ENCODE results near the gene RHBDD2.

RHBDD2 gene

DNA sequence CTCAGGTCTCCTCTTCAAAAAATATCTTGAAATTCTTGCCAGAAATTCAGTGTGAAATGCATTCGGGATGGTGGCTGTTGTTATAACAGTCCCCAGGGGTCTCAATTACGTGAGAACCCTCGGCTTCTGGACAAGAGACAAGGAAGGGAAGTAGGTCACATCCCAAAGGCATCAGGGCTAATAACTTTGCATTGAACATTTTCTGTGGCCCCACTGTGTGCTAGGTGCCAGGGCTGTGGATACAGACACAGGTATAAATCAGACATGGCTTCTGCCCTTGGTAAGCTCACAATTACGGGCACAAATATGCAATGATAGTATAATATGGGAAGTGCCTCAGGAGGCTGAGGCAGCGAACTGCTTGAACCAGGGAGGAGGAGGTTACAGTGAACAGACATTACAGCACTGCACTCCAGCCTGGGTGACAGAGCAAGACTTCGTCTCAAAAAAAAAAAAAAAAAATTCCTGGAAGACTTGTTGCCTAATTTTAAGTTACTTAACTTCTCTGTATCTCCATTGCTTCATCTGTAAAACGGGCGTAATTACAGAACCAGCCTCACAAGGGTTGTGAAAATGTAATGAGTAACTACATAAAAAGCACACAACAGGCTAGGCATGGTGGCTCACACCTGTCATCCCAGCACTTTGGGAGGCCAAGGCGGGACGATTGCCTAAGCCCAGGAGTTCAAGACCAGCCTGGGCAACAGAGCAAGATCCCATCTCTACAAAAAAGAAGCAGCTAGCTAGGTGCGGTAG lies 2.5 kb upstream of the RHBDD2 start:
- Histone ChIP-seq H3K4me1 (ENCODE audit: insufficient read depth, low read length) (peaks cover 23% of the 10 kb centered on the region), H3K9ac (ENCODE audit: low read depth, low read length) (no peak overlapping the region), H4K20me1 (ENCODE audit: insufficient read depth, low read length) (no peaks in the 10 kb centered on the region), H3K36me3 (ENCODE audit: insufficient read depth, low read length) (peaks cover 11% of the 10 kb centered on the region), H3K27ac (ENCODE audit: low read length) (no peak overlapping the region), H3K4me3 (ENCODE audit: low read depth in 1 of 2, low read length in 2 of 2) (no peak overlapping the region), H3K4me2 (ENCODE audit: insufficient read depth, low read length) (no peak overlapping the region), H2AFZ (ENCODE audit: low read depth, low read length) (0 out of 2 replicates have a peak overlapping the region, but pooled peaks have one; percentile 30), H3K79me2 (ENCODE audit: insufficient read depth, low read length) (peaks cover 24% of the 10 kb centered on the region), H3K9me3 (ENCODE audit: insufficient read depth, low read length, severe bottlenecking) (no peaks in the 10 kb centered on the region), H3K27me3 (ENCODE audit: insufficient read depth, low read length, poor library complexity) (no peaks in the 10 kb centered on the region)
- TF ChIP-seq EZH2 (IDR thresholded peaks at IDR 0.05; ENCODE audit: borderline replicate concordance, low read depth, low read length, severe bottlenecking), result no peak
- TF ChIP-seq, protein P1, sequence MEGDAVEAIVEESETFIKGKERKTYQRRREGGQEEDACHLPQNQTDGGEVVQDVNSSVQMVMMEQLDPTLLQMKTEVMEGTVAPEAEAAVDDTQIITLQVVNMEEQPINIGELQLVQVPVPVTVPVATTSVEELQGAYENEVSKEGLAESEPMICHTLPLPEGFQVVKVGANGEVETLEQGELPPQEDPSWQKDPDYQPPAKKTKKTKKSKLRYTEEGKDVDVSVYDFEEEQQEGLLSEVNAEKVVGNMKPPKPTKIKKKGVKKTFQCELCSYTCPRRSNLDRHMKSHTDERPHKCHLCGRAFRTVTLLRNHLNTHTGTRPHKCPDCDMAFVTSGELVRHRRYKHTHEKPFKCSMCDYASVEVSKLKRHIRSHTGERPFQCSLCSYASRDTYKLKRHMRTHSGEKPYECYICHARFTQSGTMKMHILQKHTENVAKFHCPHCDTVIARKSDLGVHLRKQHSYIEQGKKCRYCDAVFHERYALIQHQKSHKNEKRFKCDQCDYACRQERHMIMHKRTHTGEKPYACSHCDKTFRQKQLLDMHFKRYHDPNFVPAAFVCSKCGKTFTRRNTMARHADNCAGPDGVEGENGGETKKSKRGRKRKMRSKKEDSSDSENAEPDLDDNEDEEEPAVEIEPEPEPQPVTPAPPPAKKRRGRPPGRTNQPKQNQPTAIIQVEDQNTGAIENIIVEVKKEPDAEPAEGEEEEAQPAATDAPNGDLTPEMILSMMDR (IDR thresholded peaks at IDR 0.05; ENCODE audit: borderline replicate concordance, extremely low read depth, low read length, poor library complexity, severe bottlenecking), result no peak
- ATAC-seq (ENCODE audit: insufficient read depth, low read depth), result no peak
- no peak for DNase-seq

DNA sequence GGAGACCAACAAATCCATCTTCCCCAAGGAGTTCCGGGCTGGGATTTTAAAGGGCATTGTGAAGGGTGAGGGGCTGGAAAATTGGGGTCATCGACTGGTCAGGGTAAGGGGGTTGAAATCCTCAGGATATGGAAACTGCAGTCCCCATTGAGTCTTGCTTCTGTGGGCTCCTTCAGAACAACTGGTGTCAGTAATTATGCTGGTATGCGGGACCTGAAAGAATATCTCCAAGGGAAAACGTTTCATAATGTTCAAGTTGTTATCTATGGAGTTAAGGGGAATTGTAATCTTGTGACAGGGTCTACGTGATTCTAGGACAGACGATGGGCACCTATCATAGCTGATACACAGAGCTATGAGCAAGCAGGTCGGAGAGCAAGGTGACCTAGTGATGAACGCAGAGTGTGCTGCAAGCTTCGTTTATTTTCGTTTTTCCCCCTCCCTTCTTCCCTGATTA lies 494 bp upstream of the RHBDD2 start:
- H3K27me3 ChIP-seq (ENCODE audit: insufficient read depth, low read length, poor library complexity), result no peaks in the 10 kb centered on the region
- TF ChIP-seq, protein P1 (IDR thresholded peaks at IDR 0.05; ENCODE audit: borderline replicate concordance, extremely low read depth, low read length, poor library complexity, severe bottlenecking), result no peak
- no peak for TF ChIP-seq EZH2 (IDR thresholded peaks at IDR 0.05; ENCODE audit: borderline replicate concordance, low read depth, low read length, severe bottlenecking)
- peak overlapping the region; percentile 89 for H2AFZ ChIP-seq (ENCODE audit: low read depth, low read length)
- H3K27ac ChIP-seq (ENCODE audit: low read length), result peak overlapping the region; percentile 70
- H3K79me2 ChIP-seq (ENCODE audit: insufficient read depth, low read length), result peaks cover 28% of the 10 kb centered on the region
- ATAC-seq (ENCODE audit: insufficient read depth, low read depth) (peak; percentile 3; the same call in 2 of the 3 replicates), DNase-seq (no peak)
- peaks cover 23% of the 10 kb centered on the region for H3K4me1 ChIP-seq (ENCODE audit: insufficient read depth, low read length)
- H3K4me2 ChIP-seq (ENCODE audit: insufficient read depth, low read length), result peak overlapping the region; percentile 87
- peak overlapping the region in 1 of 2 experiments; percentile 69; a peak in 2 of 4 replicates for H3K4me3 ChIP-seq (ENCODE audit: low read depth in 1 of 2, low read length in 2 of 2)
- H3K36me3 ChIP-seq (ENCODE audit: insufficient read depth, low read length), result peaks cover 31% of the 10 kb centered on the region
- no peaks in the 10 kb centered on the region for H4K20me1 ChIP-seq (ENCODE audit: insufficient read depth, low read length)
- no peaks in the 10 kb centered on the region for H3K9me3 ChIP-seq (ENCODE audit: insufficient read depth, low read length, severe bottlenecking)
- H3K9ac ChIP-seq (ENCODE audit: low read depth, low read length), result peak overlapping the region; percentile 93

DNA sequence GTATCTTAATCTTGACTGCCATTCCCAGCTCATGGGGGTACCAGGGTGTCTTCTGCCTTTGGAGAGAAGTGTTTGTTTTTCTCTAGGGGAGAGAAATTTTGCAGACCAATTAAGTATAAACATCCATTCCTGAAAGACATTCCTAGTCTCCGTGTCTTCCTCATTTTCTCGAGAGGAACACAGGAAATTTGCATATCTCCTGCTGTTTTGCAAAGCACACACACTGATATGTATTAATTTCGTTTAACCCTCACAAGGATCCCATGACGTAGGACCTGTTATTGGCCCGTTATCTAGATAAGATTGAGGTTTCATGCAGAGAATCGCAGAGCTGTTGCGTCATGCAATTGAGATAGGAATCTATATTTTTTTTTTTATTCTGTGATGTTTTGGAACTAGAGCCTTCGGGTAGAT lies 944 bp downstream of the RHBDD2 start:
- peak overlapping the region; percentile 87 for H3K4me2 ChIP-seq (ENCODE audit: insufficient read depth, low read length)
- ATAC-seq (ENCODE audit: insufficient read depth, low read depth) (no peak), DNase-seq (peak; percentile 19)
- H3K9ac ChIP-seq (ENCODE audit: low read depth, low read length), result peak overlapping the region; percentile 93
- H4K20me1 ChIP-seq (ENCODE audit: insufficient read depth, low read length), result no peaks in the 10 kb centered on the region
- TF ChIP-seq, protein P1 (IDR thresholded peaks at IDR 0.05; ENCODE audit: borderline replicate concordance, extremely low read depth, low read length, poor library complexity, severe bottlenecking), result no peak
- no peak for TF ChIP-seq EZH2 (IDR thresholded peaks at IDR 0.05; ENCODE audit: borderline replicate concordance, low read depth, low read length, severe bottlenecking)
- H3K27me3 ChIP-seq (ENCODE audit: insufficient read depth, low read length, poor library complexity), result no peaks in the 10 kb centered on the region
- H3K9me3 ChIP-seq (ENCODE audit: insufficient read depth, low read length, severe bottlenecking), result no peaks in the 10 kb centered on the region
- H2AFZ ChIP-seq (ENCODE audit: low read depth, low read length), result peak overlapping the region; percentile 86
- H3K36me3 ChIP-seq (ENCODE audit: insufficient read depth, low read length), result peaks cover 45% of the 10 kb centered on the region
- peak overlapping the region; percentile 60 to 69 for H3K4me3 ChIP-seq (ENCODE audit: low read depth in 1 of 2, low read length in 2 of 2)
- H3K27ac ChIP-seq (ENCODE audit: low read length), result peak overlapping the region; percentile 90
- H3K79me2 ChIP-seq (ENCODE audit: insufficient read depth, low read length), result peaks cover 28% of the 10 kb centered on the region
- H3K4me1 ChIP-seq (ENCODE audit: insufficient read depth, low read length), result peaks cover 23% of the 10 kb centered on the region
